PC-3 (cell line): ENCODE data around the gene AFF1. TPM values are rescaled to one million over a fixed set of nuclear protein-coding genes. Genes with fewer than 3 reads are reported as not detected.
A peak's percentile ranks its signal among the peaks of the same experiment; 100 is the strongest.

Source experiments
- ATAC-seq: fragments of 200-7000 bp; cut with Tn5 transposase; 2 replicates; pipeline ENCODE4 v1.9.1; 2020; ENCODE audit warnings: mild to moderate bottlenecking, moderate library complexity
- BruUV-seq: library from RNA; stranded (reverse); fragments of 400-500 nt; replicated peaks from 2 replicates; lab custom pipeline; 2021; lab: Mats Ljungman, UMichigan
- CTCF ChIA-PET: fragments of 300-600 bp; sonication (Branson Sonifier 250); formaldehyde crosslinking; loops from one replicate; lab custom pipeline; 2022; ENCODE audit warnings: antibody characterized with exemption; lab: Charles Lee
- POLR2A ChIA-PET: fragments of 300-600 bp; sonication (Branson Sonifier 250); formaldehyde crosslinking; loops from one replicate; lab custom pipeline; 2022; ENCODE audit warnings: antibody characterized with exemption; ENCODE audit not compliant: unreplicated experiment; lab: Charles Lee
- DNase-seq: peaks from one replicate; pipeline ENCODE4 v3.0.0-alpha.2; 2015
- H2AFZ ChIP-seq: fragments of 300-600 bp; sonication (generic); 2 replicates; pipeline ENCODE4 v1.6.0; 2016; ENCODE audit warnings: antibody characterized with exemption, low read length
- H3F3A ChIP-seq: fragments of 300-600 bp; sonication (generic); one replicate; pipeline ENCODE4 v1.6.0; 2017; ENCODE audit warnings: antibody characterized with exemption, low read length, control low read depth, mild to moderate bottlenecking; ENCODE audit not compliant: unreplicated experiment
- H3K27ac ChIP-seq: fragments of 300-600 bp; sonication (generic); 2 replicates; pipeline ENCODE4 v1.5.1; 2016; ENCODE audit warnings: mild to moderate bottlenecking, low read length
- H3K27me3 ChIP-seq: fragments of 300-600 bp; sonication (generic); 2 replicates; pipeline ENCODE4 v1.6.1; 2016; ENCODE audit warnings: low read length, mixed read lengths
- H3K36me3 ChIP-seq: fragments of 300-600 bp; sonication (generic); 2 replicates; pipeline ENCODE4 v1.6.1; 2016; ENCODE audit warnings: low read depth, mixed run types, low read length, mixed read lengths
- H3K4me1 ChIP-seq: fragments of 300-600 bp; sonication (generic); 2 replicates; pipeline ENCODE4 v1.5.1; 2016; ENCODE audit warnings: low read length; ENCODE audit not compliant: insufficient read depth
- H3K4me2 ChIP-seq: fragments of 300-600 bp; sonication (generic); 2 replicates; pipeline ENCODE4 v1.6.0; 2016; ENCODE audit warnings: low read length
- H3K4me3 ChIP-seq: fragments of 300-600 bp; sonication (generic); 2 replicates; pipeline ENCODE4 v1.5.1; 2016; ENCODE audit warnings: mild to moderate bottlenecking, low read length, mixed read lengths
- H3K79me2 ChIP-seq: fragments of 300-600 bp; sonication (generic); 2 replicates; pipeline ENCODE4 v1.6.1; 2017; ENCODE audit warnings: low read length, mixed read lengths
- H3K9ac ChIP-seq: fragments of 300-600 bp; sonication (generic); 2 replicates; pipeline ENCODE4 v1.6.0; 2016; ENCODE audit warnings: mild to moderate bottlenecking, low read length
- H3K9me2 ChIP-seq: fragments of 300-600 bp; sonication (generic); replicated peaks from 2 replicates; pipeline ENCODE4 v1.6.1; 2016; ENCODE audit warnings: mixed run types, low read length, mixed read lengths
- H3K9me3 ChIP-seq: fragments of 300-600 bp; sonication (generic); 2 replicates; pipeline ENCODE4 v1.6.1; 2016; ENCODE audit warnings: low read length, mixed read lengths
- H4K20me1 ChIP-seq: fragments of 300-600 bp; sonication (generic); 2 replicates; pipeline ENCODE4 v1.6.1; 2016; ENCODE audit warnings: low read length, mixed read lengths
- EZH2 ChIP-seq: fragments of 300-600 bp; sonication (generic); IDR thresholded peaks from one replicate; pipeline ENCODE4 v1.6.1; 2017; ENCODE audit warnings: antibody characterized with exemption, mild to moderate bottlenecking, low read length; ENCODE audit not compliant: unreplicated experiment
- EZH2phosphoT487 ChIP-seq: fragments of 300-600 bp; sonication (generic); IDR thresholded peaks from 2 replicates; pipeline ENCODE4 v1.6.1; 2018; ENCODE audit warnings: mild to moderate bottlenecking, antibody characterized with exemption, low read length, borderline replicate concordance
- intact Hi-C: fragments of 100-400 bp; cut with micrococcal nuclease; formaldehyde crosslinking; loops from 2 replicates; pipeline ENCODE4 v1.9.0; 2023
- total RNA-seq: library from RNA; depleted of rRNA; stranded (reverse); fragments of >200 nt; gene quantifications from 2 replicates; pipeline ENCODE4 v1.2.3, GENCODE V29; 2014
- TF ChIP-seq, protein P1 (sequence below): fragments of 300-600 bp; sonication (generic); conservative IDR thresholded peaks from 2 replicates; pipeline ENCODE4 v1.5.1; 2017; ENCODE audit warnings: antibody characterized with exemption, low read depth, mild to moderate bottlenecking, low read length

The AFF1 gene
- total RNA-seq, 1 experiment from 2014 or later, result 8.1 TPM

GRCh38 chr4:87051121-87051713 is 116.4 kb downstream of the AFF1 start:
- ATAC-seq, result no peak

GRCh38 chr4:87052615-87053014 is 117.8 kb downstream of the AFF1 start:
- Histone ChIP-seq H2AFZ (no peak overlapping the region), H3K9ac (no peak overlapping the region), H3K27me3 (no peaks in the 10 kb centered on the region), H3K4me1 (peaks cover 14% of the 10 kb centered on the region; the same call in 1 of the 2 replicates), H3K79me2 (peaks cover 11% of the 10 kb centered on the region; the same call in 1 of the 2 replicates), H4K20me1 (no peaks in the 10 kb centered on the region), H3K9me2 (no peaks in the 10 kb centered on the region), H3K4me2 (no peak overlapping the region), H3K9me3 (no peaks in the 10 kb centered on the region), H3K4me3 (no peak overlapping the region), H3K36me3 (no peaks in the 10 kb centered on the region; the same call in none of the 2 replicates), H3K27ac (no peak overlapping the region), H3F3A (no peaks in the 10 kb centered on the region)
- no TSS peak for BruUV-seq
- DNase-seq (no peak), ATAC-seq (no peak)
- TF ChIP-seq EZH2phosphoT487, result no peak
- intact Hi-C loops, result no loop called here
- CTCF ChIA-PET, result no interaction called here
- POLR2A ChIA-PET, result no interaction called here

More at GRCh38 chr4:87051121-87051713, 116.4 kb downstream of the AFF1 start:
- TF ChIP-seq EZH2 (no peak), EZH2phosphoT487 (no peak)
- TF ChIP-seq, protein P1, sequence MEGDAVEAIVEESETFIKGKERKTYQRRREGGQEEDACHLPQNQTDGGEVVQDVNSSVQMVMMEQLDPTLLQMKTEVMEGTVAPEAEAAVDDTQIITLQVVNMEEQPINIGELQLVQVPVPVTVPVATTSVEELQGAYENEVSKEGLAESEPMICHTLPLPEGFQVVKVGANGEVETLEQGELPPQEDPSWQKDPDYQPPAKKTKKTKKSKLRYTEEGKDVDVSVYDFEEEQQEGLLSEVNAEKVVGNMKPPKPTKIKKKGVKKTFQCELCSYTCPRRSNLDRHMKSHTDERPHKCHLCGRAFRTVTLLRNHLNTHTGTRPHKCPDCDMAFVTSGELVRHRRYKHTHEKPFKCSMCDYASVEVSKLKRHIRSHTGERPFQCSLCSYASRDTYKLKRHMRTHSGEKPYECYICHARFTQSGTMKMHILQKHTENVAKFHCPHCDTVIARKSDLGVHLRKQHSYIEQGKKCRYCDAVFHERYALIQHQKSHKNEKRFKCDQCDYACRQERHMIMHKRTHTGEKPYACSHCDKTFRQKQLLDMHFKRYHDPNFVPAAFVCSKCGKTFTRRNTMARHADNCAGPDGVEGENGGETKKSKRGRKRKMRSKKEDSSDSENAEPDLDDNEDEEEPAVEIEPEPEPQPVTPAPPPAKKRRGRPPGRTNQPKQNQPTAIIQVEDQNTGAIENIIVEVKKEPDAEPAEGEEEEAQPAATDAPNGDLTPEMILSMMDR, result no peak
- Histone ChIP-seq H3K4me3 (no peak overlapping the region), H3K9me2 (no peaks in the 10 kb centered on the region), H3K9ac (no peak overlapping the region), H3K36me3 (no peaks in the 10 kb centered on the region; the same call in none of the 2 replicates), H3K27me3 (no peaks in the 10 kb centered on the region), H3F3A (no peaks in the 10 kb centered on the region), H3K27ac (no peak overlapping the region), H3K4me1 (peaks cover 10% of the 10 kb centered on the region; the same call in 1 of the 2 replicates), H3K4me2 (no peak overlapping the region), H4K20me1 (no peaks in the 10 kb centered on the region), H3K9me3 (no peaks in the 10 kb centered on the region), H3K79me2 (peaks cover 11% of the 10 kb centered on the region; the same call in 1 of the 2 replicates), H2AFZ (no peak overlapping the region)
- intact Hi-C loops, result no loop called here
- DNase-seq, result no peak
- ChIA-PET CTCF (no interaction called here), POLR2A (no interaction called here)
- BruUV-seq, result no TSS peak

- peaks cover 20% of the 10 kb centered on the region for H3K4me1 ChIP-seq
- no peaks in the 10 kb centered on the region for H3K9me3 ChIP-seq
- ChIA-PET CTCF (no interaction called here), POLR2A (no interaction called here)
- DNase-seq (peak; percentile 4), ATAC-seq (no peak)
- no peak overlapping the region for H3K9ac ChIP-seq
- no peaks in the 10 kb centered on the region; the same call in 1 of the 2 replicates for H3K36me3 ChIP-seq
- peaks cover 11% of the 10 kb centered on the region; the same call in 1 of the 2 replicates for H3K79me2 ChIP-seq
- no peaks in the 10 kb centered on the region for H3K27me3 ChIP-seq
- H2AFZ ChIP-seq, result no peak overlapping the region
- intact Hi-C loops, result no loop called here
- TF ChIP-seq EZH2, result no peak
- TF ChIP-seq EZH2phosphoT487, result no peak
- TF ChIP-seq, protein P1, result no peak
- no peaks in the 10 kb centered on the region for H4K20me1 ChIP-seq
- no peaks in the 10 kb centered on the region for H3F3A ChIP-seq
- no peaks in the 10 kb centered on the region for H3K9me2 ChIP-seq
- H3K4me3 ChIP-seq, result no peak overlapping the region
- no TSS peak for BruUV-seq
- no peak overlapping the region for H3K4me2 ChIP-seq
- H3K27ac ChIP-seq, result peak overlapping the region; percentile 8; the same call in 1 of the 2 replicates
Measured at GRCh38 chr4:87053176-87053658, 118.4 kb downstream of the AFF1 start.
